ENCODE results near the gene SPINK4. TPM values are rescaled to one million over a fixed set of nuclear protein-coding genes. Genes with fewer than 3 reads are reported as not detected.

Gene SPINK4
- polyA plus RNA-seq, 1 donor (not counting 4 experiments of a cell fraction or from before 2014, with no cell fraction given), result not detected

DNA sequence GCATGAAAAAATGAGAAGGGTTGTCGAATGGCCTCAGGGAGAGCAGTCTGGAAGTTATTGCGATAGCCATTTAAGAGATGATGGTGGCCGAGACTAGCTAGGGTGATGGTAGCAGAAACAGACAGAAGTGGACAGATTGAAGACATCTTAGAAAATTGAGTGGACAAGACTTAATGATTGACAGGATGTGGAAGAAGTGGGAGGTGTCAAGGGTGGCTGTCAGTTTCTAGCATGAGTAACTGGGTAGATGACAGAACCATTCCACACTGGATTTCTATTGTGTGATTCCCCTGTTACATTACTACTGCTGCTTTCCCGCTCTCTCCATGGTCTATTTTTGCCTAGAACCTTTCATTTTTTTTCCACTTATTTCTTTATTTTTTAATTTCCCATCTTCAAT, 37.5 kb downstream of the SPINK4 start:
- Histone ChIP-seq H3K36me3 (ENCODE audit: control insufficient read depth in 2 of 2, extremely low read depth in 1 of 2, insufficient read depth in 2 of 2, low read length in 2 of 2) (peaks cover 34 to 35% of the 10 kb centered on the region in 2 experiments), H3K9ac (ENCODE audit: control insufficient read depth, extremely low read depth, insufficient read depth, low read length) (no peak overlapping the region), H3K9me1 (ENCODE audit: control insufficient read depth, extremely low read depth, insufficient read depth, low read length) (no peaks in the 10 kb centered on the region), H3K27ac (ENCODE audit: control insufficient read depth, insufficient read depth, low read length) (no peak overlapping the region), H3K4me2 (ENCODE audit: control insufficient read depth, extremely low read depth, insufficient read depth, low read depth, low read length) (no peak overlapping the region), H3K4me1 (ENCODE audit: control insufficient read depth, extremely low read depth, insufficient read depth, low read length) (no peaks in the 10 kb centered on the region), H4K20me1 (ENCODE audit: control insufficient read depth, extremely low read depth, insufficient read depth, low read length) (no peaks in the 10 kb centered on the region), H2AFZ (ENCODE audit: control insufficient read depth, low read length) (no peak overlapping the region), H3K79me2 (ENCODE audit: control insufficient read depth, insufficient read depth, low read length) (no peaks in the 10 kb centered on the region), H3K9me3 (ENCODE audit: control insufficient read depth, low read depth, low read length) (no peaks in the 10 kb centered on the region), H3K4me3 (ENCODE audit: control insufficient read depth in 2 of 3, extremely low read depth in 1 of 3, insufficient read depth in 2 of 3, low read depth in 1 of 3, low read length in 3 of 3) (no peak overlapping the region), H3K27me3 (ENCODE audit: control insufficient read depth, extremely low read depth, insufficient read depth, low read length) (no peaks in the 10 kb centered on the region)
- dilution Hi-C loops (cut with MboI; ENCODE audit: extremely low pct_ligation_motif_present, low sequenced_read_pairs), result no loop called here
- TF ChIP-seq, protein P1, sequence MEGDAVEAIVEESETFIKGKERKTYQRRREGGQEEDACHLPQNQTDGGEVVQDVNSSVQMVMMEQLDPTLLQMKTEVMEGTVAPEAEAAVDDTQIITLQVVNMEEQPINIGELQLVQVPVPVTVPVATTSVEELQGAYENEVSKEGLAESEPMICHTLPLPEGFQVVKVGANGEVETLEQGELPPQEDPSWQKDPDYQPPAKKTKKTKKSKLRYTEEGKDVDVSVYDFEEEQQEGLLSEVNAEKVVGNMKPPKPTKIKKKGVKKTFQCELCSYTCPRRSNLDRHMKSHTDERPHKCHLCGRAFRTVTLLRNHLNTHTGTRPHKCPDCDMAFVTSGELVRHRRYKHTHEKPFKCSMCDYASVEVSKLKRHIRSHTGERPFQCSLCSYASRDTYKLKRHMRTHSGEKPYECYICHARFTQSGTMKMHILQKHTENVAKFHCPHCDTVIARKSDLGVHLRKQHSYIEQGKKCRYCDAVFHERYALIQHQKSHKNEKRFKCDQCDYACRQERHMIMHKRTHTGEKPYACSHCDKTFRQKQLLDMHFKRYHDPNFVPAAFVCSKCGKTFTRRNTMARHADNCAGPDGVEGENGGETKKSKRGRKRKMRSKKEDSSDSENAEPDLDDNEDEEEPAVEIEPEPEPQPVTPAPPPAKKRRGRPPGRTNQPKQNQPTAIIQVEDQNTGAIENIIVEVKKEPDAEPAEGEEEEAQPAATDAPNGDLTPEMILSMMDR (optimal IDR thresholded peaks at IDR 0.05 in 1 of 3, IDR thresholded peaks at IDR 0.05 in 1 of 3, conservative IDR thresholded peaks at IDR 0.05 in 1 of 3; ENCODE audit: extremely low read depth in 1 of 3, insufficient read depth in 2 of 3, low read length in 3 of 3), result no peak
- no peak for TF ChIP-seq EZH2 (IDR thresholded peaks at IDR 0.05; ENCODE audit: low read length)
- FAIRE-seq, result no peak
- DNase-seq (ENCODE audit: low read depth, low spot score), result no peak

DNA sequence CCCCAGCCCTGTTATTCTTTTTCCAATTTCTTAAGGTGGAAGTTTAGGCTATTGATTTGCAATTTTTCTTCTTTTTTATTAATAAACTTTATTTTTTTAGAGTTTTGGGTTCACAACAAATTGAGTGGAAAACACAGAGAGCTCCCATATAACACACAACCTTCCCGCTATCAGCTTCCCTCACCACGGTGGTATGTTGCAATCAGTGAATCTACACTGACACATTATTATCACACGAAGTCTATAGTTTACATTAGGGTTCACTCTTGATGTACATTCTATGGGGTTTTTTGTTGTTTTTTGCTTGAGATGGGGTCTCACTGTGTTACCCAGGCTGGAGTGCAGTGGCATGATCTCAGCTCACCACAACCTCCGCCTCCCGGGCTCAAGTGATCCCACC, 45.5 kb downstream of the SPINK4 start:
- H3K36me3 ChIP-seq (ENCODE audit: control insufficient read depth in 2 of 2, extremely low read depth in 1 of 2, insufficient read depth in 2 of 2, low read length in 2 of 2), result peaks cover 2 to 15% of the 10 kb centered on the region in 2 experiments

More for the DNA sequence above, 45.5 kb downstream of the SPINK4 start:
- H3K4me3 ChIP-seq (ENCODE audit: control insufficient read depth in 2 of 3, extremely low read depth in 1 of 3, insufficient read depth in 2 of 3, low read depth in 1 of 3, low read length in 3 of 3), result no peak overlapping the region
- DNase-seq (ENCODE audit: low read depth, low spot score) (no peak), FAIRE-seq (no peak)
- H3K79me2 ChIP-seq (ENCODE audit: control insufficient read depth, insufficient read depth, low read length), result no peaks in the 10 kb centered on the region
- H2AFZ ChIP-seq (ENCODE audit: control insufficient read depth, low read length), result no peak overlapping the region
- no peaks in the 10 kb centered on the region for H3K9me3 ChIP-seq (ENCODE audit: control insufficient read depth, low read depth, low read length)
- TF ChIP-seq, protein P1 (optimal IDR thresholded peaks at IDR 0.05 in 1 of 3, IDR thresholded peaks at IDR 0.05 in 1 of 3, conservative IDR thresholded peaks at IDR 0.05 in 1 of 3; ENCODE audit: extremely low read depth in 1 of 3, insufficient read depth in 2 of 3, low read length in 3 of 3), result no peak
- no peak for TF ChIP-seq EZH2 (IDR thresholded peaks at IDR 0.05; ENCODE audit: low read length)
- no peaks in the 10 kb centered on the region for H3K27me3 ChIP-seq (ENCODE audit: control insufficient read depth, extremely low read depth, insufficient read depth, low read length)
- dilution Hi-C loops (cut with MboI; ENCODE audit: extremely low pct_ligation_motif_present, low sequenced_read_pairs), result no loop called here
- H3K4me2 ChIP-seq (ENCODE audit: control insufficient read depth, extremely low read depth, insufficient read depth, low read depth, low read length), result no peak overlapping the region
- no peak overlapping the region for H3K9ac ChIP-seq (ENCODE audit: control insufficient read depth, extremely low read depth, insufficient read depth, low read length)
- no peaks in the 10 kb centered on the region for H4K20me1 ChIP-seq (ENCODE audit: control insufficient read depth, extremely low read depth, insufficient read depth, low read length)
- no peaks in the 10 kb centered on the region for H3K9me1 ChIP-seq (ENCODE audit: control insufficient read depth, extremely low read depth, insufficient read depth, low read length)
- no peaks in the 10 kb centered on the region for H3K4me1 ChIP-seq (ENCODE audit: control insufficient read depth, extremely low read depth, insufficient read depth, low read length)
- no peak overlapping the region for H3K27ac ChIP-seq (ENCODE audit: control insufficient read depth, insufficient read depth, low read length)
